ENCODE results near the gene PCYT1A. TPM values are rescaled to one million over a fixed set of nuclear protein-coding genes. Genes with fewer than 3 reads are reported as not detected.

Gene PCYT1A
- polyA plus RNA-seq, 3 donors: 24.3 to 99.6 (median 31.6) TPM

DNA sequence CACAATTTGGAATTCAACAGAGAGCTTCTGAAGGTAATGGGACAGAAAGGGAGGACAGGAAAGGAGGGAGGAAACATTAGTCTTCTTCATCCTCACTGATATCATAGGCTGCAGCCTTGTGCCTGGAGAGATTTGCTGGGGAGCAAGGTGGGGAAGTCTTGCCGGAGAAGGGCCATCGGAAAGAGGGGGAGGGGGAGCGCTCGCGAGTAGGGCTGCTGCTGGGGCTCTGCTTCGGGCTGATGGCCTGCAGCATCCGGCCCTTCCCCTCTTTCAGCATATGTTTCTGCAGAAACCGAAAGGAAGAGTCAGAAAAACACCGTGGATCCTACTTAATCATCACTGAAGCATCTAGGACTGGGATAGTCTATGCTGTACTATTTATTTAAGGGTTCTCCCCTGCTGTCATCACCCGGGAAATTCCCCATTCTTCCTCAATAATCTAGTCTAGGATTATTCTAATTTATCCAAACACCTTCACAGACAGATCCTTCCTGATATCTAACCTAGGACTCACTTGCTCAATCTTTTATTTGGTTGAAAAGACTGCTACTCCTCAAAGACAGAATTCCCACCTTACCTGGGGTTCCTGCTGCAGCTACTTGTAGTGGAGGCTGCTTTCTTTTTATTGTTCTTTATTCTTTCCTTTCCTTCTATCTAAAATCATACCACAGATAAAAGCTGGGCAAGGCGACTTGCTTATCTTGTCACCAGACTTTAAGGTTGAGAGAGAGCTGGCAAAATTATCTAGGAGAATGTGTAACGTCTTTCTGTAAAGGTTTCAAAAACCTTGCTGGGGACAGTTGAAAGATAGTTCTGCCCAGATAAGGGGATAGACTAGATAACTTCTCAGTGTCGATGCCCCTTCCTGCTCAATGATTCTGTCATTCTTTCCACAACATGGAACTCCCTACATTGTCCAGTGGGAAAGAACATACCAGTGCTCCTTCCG lies 48.6 kb downstream of the PCYT1A start:
- WGBS (ENCODE audit: insufficient coverage): 100% methylated on average over 1 of the region's 14 CpGs
- no peak overlapping the region for H3K27ac ChIP-seq (ENCODE audit: low read depth in 1 of 2, low read length in 2 of 2)
- TF ChIP-seq, protein P1, sequence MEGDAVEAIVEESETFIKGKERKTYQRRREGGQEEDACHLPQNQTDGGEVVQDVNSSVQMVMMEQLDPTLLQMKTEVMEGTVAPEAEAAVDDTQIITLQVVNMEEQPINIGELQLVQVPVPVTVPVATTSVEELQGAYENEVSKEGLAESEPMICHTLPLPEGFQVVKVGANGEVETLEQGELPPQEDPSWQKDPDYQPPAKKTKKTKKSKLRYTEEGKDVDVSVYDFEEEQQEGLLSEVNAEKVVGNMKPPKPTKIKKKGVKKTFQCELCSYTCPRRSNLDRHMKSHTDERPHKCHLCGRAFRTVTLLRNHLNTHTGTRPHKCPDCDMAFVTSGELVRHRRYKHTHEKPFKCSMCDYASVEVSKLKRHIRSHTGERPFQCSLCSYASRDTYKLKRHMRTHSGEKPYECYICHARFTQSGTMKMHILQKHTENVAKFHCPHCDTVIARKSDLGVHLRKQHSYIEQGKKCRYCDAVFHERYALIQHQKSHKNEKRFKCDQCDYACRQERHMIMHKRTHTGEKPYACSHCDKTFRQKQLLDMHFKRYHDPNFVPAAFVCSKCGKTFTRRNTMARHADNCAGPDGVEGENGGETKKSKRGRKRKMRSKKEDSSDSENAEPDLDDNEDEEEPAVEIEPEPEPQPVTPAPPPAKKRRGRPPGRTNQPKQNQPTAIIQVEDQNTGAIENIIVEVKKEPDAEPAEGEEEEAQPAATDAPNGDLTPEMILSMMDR (IDR thresholded peaks at IDR 0.05): no peak
- peaks cover 5% of the 10 kb centered on the region for H3K4me1 Mint-ChIP-seq
- H3K27me3 ChIP-seq (ENCODE audit: control insufficient read depth in 2 of 2, insufficient read depth in 2 of 2, low read length in 2 of 2): no peaks in the 10 kb centered on the region
- no peaks in the 10 kb centered on the region for H3K4me1 ChIP-seq (ENCODE audit: control insufficient read depth in 1 of 2, insufficient read depth in 2 of 2, low read length in 2 of 2)
- intact Hi-C loops (cut with micrococcal nuclease): no loop called here
- no peaks in the 10 kb centered on the region for H3K79me2 ChIP-seq (ENCODE audit: insufficient read depth, low read length)
- H3K4me3 ChIP-seq (replicated peaks in 1 of 3; ENCODE audit: low read depth in 2 of 3, low read length in 3 of 3): no peak overlapping the region
- DNase-seq: no peak
- H3K27ac Mint-ChIP-seq: no peak overlapping the region
- H3K27me3 Mint-ChIP-seq (ENCODE audit: low read depth in 3 of 3): no peaks in the 10 kb centered on the region
- no peak overlapping the region for H2AFZ ChIP-seq (ENCODE audit: insufficient read depth, low read depth, low read length, poor library complexity, severe bottlenecking)
- no peak overlapping the region for H3K4me2 ChIP-seq (replicated peaks; ENCODE audit: extremely low read depth, low read length, poor library complexity, severe bottlenecking)
- H3K9me3 ChIP-seq (replicated peaks in 1 of 2; ENCODE audit: control insufficient read depth in 1 of 2, insufficient read depth in 1 of 2, low read length in 2 of 2): no peaks in the 10 kb centered on the region
- no peaks in the 10 kb centered on the region for H4K20me1 ChIP-seq (ENCODE audit: insufficient read depth, low read length)
- H3K9ac ChIP-seq (ENCODE audit: insufficient read depth, low read length, poor library complexity, severe bottlenecking): no peak overlapping the region
- peaks cover 0 to 1% (median 0%) of the 10 kb centered on the region in 7 donors for H3K9me3 Mint-ChIP-seq
- peaks cover 65 to 82% of the 10 kb centered on the region in 2 donors for H3K36me3 Mint-ChIP-seq
- H3K36me3 ChIP-seq (replicated peaks in 1 of 2; ENCODE audit: control insufficient read depth in 1 of 2, insufficient read depth in 2 of 2, low read length in 2 of 2): peaks cover 54 to 90% of the 10 kb centered on the region in 2 donors
- no peak overlapping the region for H3K4me3 Mint-ChIP-seq

DNA sequence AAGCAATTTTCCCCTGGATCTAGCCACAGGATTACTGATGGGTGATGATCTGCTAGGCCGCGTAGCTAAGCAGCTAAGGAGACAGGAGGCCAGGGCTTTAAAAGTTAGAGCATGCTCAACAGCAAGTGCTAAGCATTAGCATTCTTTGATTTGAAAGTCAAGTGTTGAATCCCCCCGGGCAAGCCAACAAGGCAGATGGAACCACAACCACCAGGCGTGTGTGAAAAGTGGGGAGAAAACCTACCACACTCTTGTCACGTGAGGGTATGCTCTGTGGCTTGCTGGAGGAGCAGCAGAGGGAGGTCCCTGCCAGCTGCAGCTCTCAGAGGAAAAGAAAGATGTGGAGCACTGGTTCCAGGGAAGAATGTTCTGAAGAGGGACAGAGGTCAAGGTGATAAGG lies 50.3 kb downstream of the PCYT1A start:
- peaks cover 0 to 1% (median 0%) of the 10 kb centered on the region in 7 donors for H3K9me3 Mint-ChIP-seq

More for the DNA sequence above, 50.3 kb downstream of the PCYT1A start:
- Mint-ChIP-seq H3K4me1 (peaks cover 21% of the 10 kb centered on the region), H3K27ac (no peak overlapping the region), H3K4me3 (no peak overlapping the region), H3K27me3 (ENCODE audit: low read depth in 3 of 3) (no peaks in the 10 kb centered on the region), H3K36me3 (peaks cover 60 to 70% of the 10 kb centered on the region in 2 donors)
- TF ChIP-seq, protein P1 (IDR thresholded peaks at IDR 0.05): no peak
- WGBS (ENCODE audit: insufficient coverage): 93% methylated on average over 3 of the region's 5 CpGs
- no peak for DNase-seq
- no peak overlapping the region for H3K9ac ChIP-seq (ENCODE audit: insufficient read depth, low read length, poor library complexity, severe bottlenecking)
- H4K20me1 ChIP-seq (ENCODE audit: insufficient read depth, low read length): peaks cover 6% of the 10 kb centered on the region
- no peak overlapping the region for H2AFZ ChIP-seq (ENCODE audit: insufficient read depth, low read depth, low read length, poor library complexity, severe bottlenecking)
- no peaks in the 10 kb centered on the region for H3K9me3 ChIP-seq (replicated peaks in 1 of 2; ENCODE audit: control insufficient read depth in 1 of 2, insufficient read depth in 1 of 2, low read length in 2 of 2)
- H3K36me3 ChIP-seq (replicated peaks in 1 of 2; ENCODE audit: control insufficient read depth in 1 of 2, insufficient read depth in 2 of 2, low read length in 2 of 2): peaks cover 52 to 78% of the 10 kb centered on the region in 2 donors
- H3K27me3 ChIP-seq (ENCODE audit: control insufficient read depth in 2 of 2, insufficient read depth in 2 of 2, low read length in 2 of 2): no peaks in the 10 kb centered on the region
- H3K4me1 ChIP-seq (ENCODE audit: control insufficient read depth in 1 of 2, insufficient read depth in 2 of 2, low read length in 2 of 2): peaks cover 13 to 14% of the 10 kb centered on the region in 2 donors
- no peak overlapping the region for H3K27ac ChIP-seq (ENCODE audit: low read depth in 1 of 2, low read length in 2 of 2)
- no peak overlapping the region for H3K4me2 ChIP-seq (replicated peaks; ENCODE audit: extremely low read depth, low read length, poor library complexity, severe bottlenecking)
- H3K4me3 ChIP-seq (replicated peaks in 1 of 3; ENCODE audit: low read depth in 2 of 3, low read length in 3 of 3): no peak overlapping the region
- intact Hi-C loops (cut with micrococcal nuclease): no loop called here
- no peaks in the 10 kb centered on the region for H3K79me2 ChIP-seq (ENCODE audit: insufficient read depth, low read length)

All from CD14-positive monocyte (primary cell).